ENCODE results near the gene CCDC152. TPM values are rescaled to one million over a fixed set of nuclear protein-coding genes. Genes with fewer than 3 reads are reported as not detected.
"Not testable (repeated sequence)": the region's sequence is repeated elsewhere in the genome, so short reads cannot be mapped to it uniquely, and the experiment has no call there.

Gene CCDC152
- total and polyA plus RNA-seq, 12 donors = 0.66 to 4.0 (median 1.5) TPM

DNA sequence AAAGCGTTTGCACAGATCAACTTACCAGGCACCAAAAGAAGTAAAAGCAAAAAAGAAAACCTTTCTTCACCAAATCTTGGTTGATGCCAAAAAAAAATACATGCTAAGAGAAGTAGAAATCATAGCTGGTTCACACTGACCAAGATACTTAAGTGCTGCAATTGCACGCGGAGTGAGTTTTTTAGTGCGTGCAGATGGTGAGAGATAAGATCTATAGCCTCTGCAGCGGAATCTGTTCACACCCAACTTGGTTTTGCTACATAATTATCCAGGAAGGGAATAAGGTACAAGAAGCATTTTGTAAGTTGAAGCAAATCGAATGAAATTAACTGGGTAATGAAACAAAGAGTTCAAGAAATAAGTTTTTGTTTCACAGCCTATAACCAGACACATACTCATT, 36.4 kb upstream of the CCDC152 start:
- Histone ChIP-seq H3K27ac (no peak overlapping the region), H3K9me3 (no peaks in the 10 kb centered on the region), H3K4me3 (peak overlapping the region in 1 of 10 donors; percentile 13), H3K36me3 (peaks cover 0 to 20% (median 0%) of the 10 kb centered on the region in 9 donors), H3K4me1 (peaks cover 0 to 11% (median 0%) of the 10 kb centered on the region in 9 donors), H3K27me3 (no peaks in the 10 kb centered on the region)
- ATAC-seq (no peak), DNase-seq (no peak)
- 81 to 83% methylated on average over 6 of the region's 6 CpGs for WGBS, 2 donors
- TF ChIP-seq, protein P1, sequence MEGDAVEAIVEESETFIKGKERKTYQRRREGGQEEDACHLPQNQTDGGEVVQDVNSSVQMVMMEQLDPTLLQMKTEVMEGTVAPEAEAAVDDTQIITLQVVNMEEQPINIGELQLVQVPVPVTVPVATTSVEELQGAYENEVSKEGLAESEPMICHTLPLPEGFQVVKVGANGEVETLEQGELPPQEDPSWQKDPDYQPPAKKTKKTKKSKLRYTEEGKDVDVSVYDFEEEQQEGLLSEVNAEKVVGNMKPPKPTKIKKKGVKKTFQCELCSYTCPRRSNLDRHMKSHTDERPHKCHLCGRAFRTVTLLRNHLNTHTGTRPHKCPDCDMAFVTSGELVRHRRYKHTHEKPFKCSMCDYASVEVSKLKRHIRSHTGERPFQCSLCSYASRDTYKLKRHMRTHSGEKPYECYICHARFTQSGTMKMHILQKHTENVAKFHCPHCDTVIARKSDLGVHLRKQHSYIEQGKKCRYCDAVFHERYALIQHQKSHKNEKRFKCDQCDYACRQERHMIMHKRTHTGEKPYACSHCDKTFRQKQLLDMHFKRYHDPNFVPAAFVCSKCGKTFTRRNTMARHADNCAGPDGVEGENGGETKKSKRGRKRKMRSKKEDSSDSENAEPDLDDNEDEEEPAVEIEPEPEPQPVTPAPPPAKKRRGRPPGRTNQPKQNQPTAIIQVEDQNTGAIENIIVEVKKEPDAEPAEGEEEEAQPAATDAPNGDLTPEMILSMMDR (IDR thresholded peaks at IDR 0.05) = no peak
- intact Hi-C loops (cut with DNase I) = no loop called here

DNA sequence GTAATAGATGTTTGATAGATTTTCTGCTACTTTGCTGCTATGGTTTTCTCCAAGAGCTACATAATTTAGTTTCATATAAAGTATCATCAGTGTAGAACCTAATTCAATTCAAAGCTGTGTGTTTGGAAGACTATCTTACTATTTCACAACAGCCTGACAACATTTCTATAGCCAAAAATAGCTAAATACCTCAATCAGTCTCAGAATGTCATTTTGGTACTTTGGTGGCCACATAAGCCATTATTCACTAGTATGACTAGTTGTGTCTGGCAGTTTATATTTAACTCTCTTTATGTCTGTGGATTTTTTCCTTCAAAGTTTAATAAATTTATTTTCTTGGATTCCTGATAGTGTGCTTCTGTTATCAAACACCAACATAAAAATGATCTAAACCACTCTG, 35.1 kb upstream of the CCDC152 start:
- Histone ChIP-seq H3K36me3 (peaks cover 0 to 20% (median 0%) of the 10 kb centered on the region in 9 donors), H3K27ac (no peak overlapping the region), H3K4me3 (no peak overlapping the region), H3K27me3 (no peaks in the 10 kb centered on the region), H3K9me3 (no peaks in the 10 kb centered on the region), H3K4me1 (peaks cover 0 to 11% (median 0%) of the 10 kb centered on the region in 9 donors)
- ATAC-seq (no peak), DNase-seq (no peak)
- intact Hi-C loops (cut with DNase I) = no loop called here
- TF ChIP-seq, protein P1 (IDR thresholded peaks at IDR 0.05) = no peak

DNA sequence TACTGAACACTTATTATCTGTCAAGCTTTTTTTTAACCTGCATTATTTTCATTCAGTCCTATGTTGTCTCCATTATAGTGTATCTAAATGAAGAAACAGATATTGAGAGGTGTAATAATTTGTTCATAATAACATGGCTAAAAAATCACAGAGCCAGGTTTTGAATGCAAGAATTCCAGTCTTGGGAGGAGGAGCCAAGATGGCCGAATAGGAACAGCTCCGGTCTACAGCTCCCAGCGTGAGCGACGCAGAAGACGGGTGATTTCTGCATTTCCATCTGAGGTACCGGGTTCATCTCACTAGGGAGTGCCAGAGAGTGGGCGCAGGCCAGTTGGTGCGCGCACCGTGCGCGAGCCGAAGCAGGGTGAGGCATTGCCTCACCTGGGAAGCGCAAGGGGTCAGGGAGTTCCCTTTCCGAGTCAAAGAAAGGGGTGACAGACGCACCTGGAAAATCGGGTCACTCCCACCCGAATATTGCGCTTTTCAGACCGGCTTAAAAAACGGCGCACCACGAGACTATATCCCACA, 22.0 kb upstream of the CCDC152 start:
- H3K9me3 ChIP-seq; intact Hi-C loops (cut with DNase I); H3K27me3 ChIP-seq; ATAC-seq; H3K4me1 ChIP-seq; H3K36me3 ChIP-seq; H3K27ac ChIP-seq; H3K4me3 ChIP-seq; DNase-seq: not testable (repeated sequence)
- WGBS, 2 donors = 95 to 96% methylated on average over 14 to 16 of the region's 24 CpGs

DNA sequence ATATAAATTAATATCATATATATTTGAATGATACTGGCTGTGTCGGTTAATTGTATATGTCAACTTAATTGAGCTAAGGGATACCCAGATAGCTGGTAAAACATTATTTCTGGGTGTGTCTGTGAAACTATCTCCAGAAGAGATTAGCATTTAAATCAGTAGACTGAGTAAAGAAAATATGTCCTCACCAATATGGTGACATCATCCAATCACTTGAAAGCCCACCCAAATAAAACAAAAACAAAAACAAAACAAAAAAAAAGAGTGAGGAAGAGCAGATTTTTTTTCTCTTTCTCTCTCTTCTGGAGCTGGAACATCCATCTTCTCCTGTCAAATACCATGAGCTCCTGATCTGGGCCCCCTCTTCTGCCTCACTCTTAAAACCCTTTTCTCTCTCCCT, 15.7 kb upstream of the CCDC152 start:
- intact Hi-C loops (cut with DNase I) = no loop called here
- DNase-seq (no peak), ATAC-seq (no peak)
- Histone ChIP-seq H3K9me3 (peaks cover 0 to 6% (median 0%) of the 10 kb centered on the region in 11 donors), H3K4me3 (no peak overlapping the region), H3K27ac (no peak overlapping the region), H3K27me3 (no peaks in the 10 kb centered on the region), H3K36me3 (no peaks in the 10 kb centered on the region), H3K4me1 (no peaks in the 10 kb centered on the region)
- TF ChIP-seq, protein P1 (IDR thresholded peaks at IDR 0.05) = no peak
- WGBS, 2 donors = 93 to 97% methylated on average over 1 of the region's 1 CpG

DNA sequence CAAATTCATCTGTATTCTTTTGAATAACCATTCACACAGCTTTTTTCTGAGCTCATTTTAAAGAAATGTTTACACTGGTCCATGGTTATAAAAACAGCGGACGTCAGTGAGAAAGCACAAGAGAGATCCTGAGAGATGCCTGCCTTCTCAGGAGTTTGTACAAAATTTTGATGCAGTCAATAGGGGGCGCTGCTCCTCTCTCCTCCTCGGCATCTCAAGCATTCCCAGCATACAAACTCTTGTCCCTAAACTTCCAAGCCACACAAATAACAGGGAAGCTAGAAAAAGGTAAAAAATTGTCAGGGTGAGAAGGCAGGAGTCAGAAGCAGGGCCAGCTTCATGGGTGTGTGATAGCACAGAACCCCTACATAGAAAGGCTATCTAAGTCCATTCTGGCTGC, 11.2 kb upstream of the CCDC152 start:
- no peaks in the 10 kb centered on the region for H3K36me3 ChIP-seq
- H3K27ac ChIP-seq = no peak overlapping the region
- H3K27me3 ChIP-seq = no peaks in the 10 kb centered on the region
- intact Hi-C loops (cut with DNase I) = no loop called here
- DNase-seq (no peak), ATAC-seq (no peak)
- H3K4me1 ChIP-seq = no peaks in the 10 kb centered on the region
- 21 to 22% methylated on average over 4 of the region's 4 CpGs for WGBS, 2 donors
- peaks cover 0 to 6% (median 0%) of the 10 kb centered on the region in 11 donors for H3K9me3 ChIP-seq
- TF ChIP-seq, protein P1 (IDR thresholded peaks at IDR 0.05) = peak in 4 of 9 donors; percentile 5 to 33 (median 18)
- H3K4me3 ChIP-seq = no peak overlapping the region
